GM21447 (cell line): ENCODE results near the gene CPXM1.
A peak's percentile ranks its signal among the peaks of the same experiment; 100 is the strongest.
"Not testable (repeated sequence)": the region's sequence is repeated elsewhere in the genome, so short reads cannot be mapped to it uniquely, and the experiment has no call there.

Experiments
- ATAC-seq: cut with Tn5 transposase; IDR thresholded peaks from one replicate; pipeline ENCODE4 v1.9.1; 2021; ENCODE audit not compliant: unreplicated experiment

The CPXM1 gene

GRCh38 chr20:2800521-2801285, at the start of gene CPXM1:
Gene CPXM1, minus strand, starts transcription at chr20:2800627. Its CDS starts 55 bp downstream, at chr20:2800572.
- peak; percentile 54 for ATAC-seq

- no peak for ATAC-seq
Measured at GRCh38 chr20:2849529-2849928, 49.1 kb upstream of the CPXM1 start.

GRCh38 chr20:2847802-2848201, 47.4 kb upstream of the CPXM1 start:
- no peak for ATAC-seq

GRCh38 chr20:2846698-2847097, 46.3 kb upstream of the CPXM1 start:
- ATAC-seq, result no peak

DNA sequence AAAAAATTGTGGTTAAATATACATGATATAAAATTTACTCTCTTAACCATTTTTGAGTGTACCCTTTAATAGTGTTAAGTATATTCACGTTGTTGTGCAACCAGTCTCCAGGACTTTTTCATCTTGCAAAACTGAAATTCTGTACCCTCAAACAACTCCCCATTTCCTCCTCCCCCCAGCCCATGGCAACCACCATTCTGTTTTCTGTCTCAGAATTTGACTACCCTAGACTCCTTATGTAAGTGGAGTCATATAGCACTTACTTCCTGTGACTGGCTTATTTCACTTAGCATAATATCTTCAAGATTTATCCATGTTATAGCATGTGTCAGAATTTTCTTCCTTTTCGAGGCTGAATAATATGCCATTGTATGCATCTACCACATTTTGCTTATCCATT, 45.2 kb upstream of the CPXM1 start:
- no peak for ATAC-seq

DNA sequence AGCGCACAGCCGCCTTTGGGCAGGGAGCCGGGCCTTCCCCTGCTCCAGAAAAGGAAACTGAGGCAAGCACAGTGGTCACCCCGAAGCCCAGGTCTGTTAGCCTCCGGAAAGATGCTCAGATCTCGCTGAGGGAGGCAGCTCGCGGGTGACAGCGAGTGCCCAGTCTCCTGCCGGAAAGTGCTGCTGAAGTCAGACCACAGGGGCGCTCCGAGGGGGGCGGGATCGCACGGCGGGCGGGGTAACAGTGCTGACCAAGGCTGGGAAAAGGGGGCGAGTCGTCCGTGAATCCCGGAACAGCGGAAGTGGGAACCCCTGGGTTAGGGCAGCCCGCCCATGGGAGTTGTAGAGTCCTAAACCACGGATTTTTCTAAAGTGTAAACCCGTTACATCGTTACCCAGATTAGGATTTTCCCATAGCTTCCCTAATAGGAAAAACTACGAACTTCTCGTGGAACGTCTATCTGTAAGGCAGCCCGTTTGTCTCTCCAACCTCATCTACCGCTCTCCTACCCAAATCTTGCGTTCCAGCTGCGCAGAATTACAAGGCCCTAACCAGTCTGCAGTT, 40.6 kb upstream of the CPXM1 start:
- ATAC-seq, result peak; percentile 45

DNA sequence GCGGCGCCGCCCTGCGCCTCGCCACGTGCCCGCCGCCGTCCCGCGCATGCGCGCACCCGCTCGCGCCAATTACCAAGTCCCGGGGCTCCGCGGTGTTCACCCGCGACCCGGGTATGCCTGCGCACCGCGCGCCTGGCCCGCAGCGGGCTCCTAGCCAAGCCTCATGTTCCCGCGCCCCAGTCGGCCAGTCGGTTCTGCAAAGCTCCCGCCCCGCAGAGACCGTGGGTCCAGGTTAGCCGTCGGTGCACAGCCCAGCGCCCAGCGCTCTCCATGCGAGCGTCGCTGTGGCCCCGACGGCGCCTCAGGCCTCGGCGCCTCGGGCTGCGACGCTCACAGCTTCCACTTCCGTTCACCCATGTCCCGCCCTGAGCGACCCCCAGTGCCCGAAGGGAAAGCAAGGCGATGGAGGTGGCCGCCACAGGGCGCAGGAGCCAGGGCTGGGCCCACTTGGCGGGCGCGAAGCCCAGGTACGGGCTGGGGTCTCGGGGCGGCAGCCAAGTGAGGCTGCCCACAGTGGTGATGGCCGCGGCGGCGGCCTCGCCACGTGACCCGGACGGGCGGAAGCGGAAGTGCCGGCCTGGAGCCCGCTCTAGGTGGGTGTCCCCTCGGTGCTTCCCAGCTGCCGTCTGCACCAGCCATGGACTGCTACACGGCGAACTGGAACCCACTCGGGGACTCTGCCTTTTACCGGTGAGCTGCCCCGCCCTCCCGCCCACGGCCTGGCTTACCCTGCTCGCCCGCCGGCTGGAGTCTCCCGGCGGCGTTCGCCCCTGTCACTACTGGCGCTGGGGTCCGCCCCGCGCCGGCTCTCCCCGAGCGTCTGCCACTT, 39.9 kb upstream of the CPXM1 start, which contains the start of the genes PCED1A and VPS16:
Gene PCED1A (minus strand): TSS at position 518 of the 829 bp plus-strand sequence. CDS start 743 bp downstream, outside the sequence.
Gene VPS16 (plus strand): TSS at position 608 of the 829 bp plus-strand sequence. CDS start 30 bp downstream, at position 638.
- ATAC-seq, result peak; percentile 93

- ATAC-seq, result no peak
Measured at GRCh38 chr20:2839732-2840137, 39.3 kb upstream of the CPXM1 start.

GRCh38 chr20:2838847-2839671, 38.6 kb upstream of the CPXM1 start:
- ATAC-seq, result no peak

GRCh38 chr20:2838170-2838797, 37.9 kb upstream of the CPXM1 start:
- no peak for ATAC-seq

DNA sequence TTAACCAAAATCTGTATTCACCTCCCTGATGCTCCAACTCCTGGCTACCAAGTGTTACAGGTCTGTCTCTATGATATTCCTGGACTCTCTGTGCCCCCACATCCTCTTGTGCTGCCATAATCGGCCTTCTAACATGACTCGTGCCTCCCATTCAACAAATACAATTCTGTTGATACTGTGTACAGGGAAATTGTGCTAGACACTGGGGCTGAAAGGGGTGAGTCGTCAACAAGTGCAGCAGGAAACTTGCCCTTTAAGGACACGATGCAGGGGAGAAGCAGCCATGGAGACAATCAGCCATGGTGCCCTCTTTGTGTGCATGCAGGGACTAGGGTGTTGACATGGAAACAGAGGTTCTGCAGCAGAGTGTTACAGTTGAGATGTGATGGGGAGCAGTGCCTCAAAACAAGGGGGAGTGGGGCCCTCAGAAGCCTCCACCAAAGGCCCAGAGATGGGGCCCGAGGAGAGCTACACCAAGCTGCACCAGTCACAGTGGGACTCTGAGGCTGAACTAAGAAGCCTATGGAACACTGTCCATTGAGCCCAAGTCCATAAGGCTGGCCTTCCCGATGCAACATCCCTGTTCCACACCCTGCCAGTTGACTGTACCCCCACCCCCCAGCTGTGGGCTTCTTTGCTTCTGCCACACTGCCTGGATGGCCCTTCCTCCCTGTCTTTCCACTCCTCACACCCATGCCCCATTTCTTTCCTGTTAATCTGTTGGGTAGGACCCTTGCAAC, 37.0 kb upstream of the CPXM1 start:
- ATAC-seq, result no peak

DNA sequence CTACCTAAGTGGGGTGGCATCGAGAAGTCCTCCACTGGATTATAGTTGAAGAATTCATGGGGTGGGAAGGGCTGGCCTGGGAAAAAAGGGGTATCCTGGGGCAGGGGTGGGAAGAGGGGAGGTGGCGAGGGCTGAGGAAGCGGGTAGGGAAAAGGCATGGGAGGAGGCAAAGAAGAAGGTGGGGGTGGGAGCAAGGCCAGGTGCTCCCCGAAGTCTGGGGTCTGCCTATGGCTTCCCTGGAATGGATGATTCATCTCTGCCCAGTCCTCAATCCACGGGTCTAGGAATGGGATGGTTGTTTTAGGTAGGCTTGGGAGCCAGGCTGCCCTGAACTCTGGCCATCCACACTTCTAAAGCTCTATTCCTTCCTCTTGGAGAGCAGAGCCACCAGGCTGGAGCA, 35.6 kb upstream of the CPXM1 start:
- ATAC-seq, result no peak

DNA sequence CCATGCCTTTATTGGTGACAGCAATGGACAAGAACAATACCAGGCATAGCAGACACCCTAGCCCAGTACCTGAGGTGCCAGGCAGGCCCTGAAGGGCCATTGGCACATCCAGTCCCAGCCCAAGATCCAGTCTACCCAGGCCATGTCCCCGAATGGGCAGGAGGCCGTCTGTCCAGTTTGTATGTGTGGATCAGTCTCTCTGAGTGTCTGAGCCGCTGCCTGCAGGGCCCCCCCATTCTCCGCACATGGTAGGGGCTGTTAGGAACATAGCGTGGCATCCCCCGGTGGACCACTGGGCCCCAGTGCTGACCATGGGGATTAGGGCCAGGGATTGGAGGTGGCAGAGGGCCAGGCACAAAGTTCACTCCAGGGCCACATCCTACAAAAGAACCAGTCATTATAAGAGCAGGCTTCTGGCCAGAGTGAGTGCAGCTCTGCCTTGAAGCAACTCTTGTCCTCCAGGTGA, 34.9 kb upstream of the CPXM1 start:
- ATAC-seq, result no peak

- no peak for ATAC-seq
Measured at GRCh38 chr20:2834401-2835110, 34.1 kb upstream of the CPXM1 start.

GRCh38 chr20:2833761-2834160, 33.3 kb upstream of the CPXM1 start:
- ATAC-seq, result no peak

- not testable (repeated sequence) for ATAC-seq
Measured at GRCh38 chr20:2831206-2831605, 30.8 kb upstream of the CPXM1 start.

DNA sequence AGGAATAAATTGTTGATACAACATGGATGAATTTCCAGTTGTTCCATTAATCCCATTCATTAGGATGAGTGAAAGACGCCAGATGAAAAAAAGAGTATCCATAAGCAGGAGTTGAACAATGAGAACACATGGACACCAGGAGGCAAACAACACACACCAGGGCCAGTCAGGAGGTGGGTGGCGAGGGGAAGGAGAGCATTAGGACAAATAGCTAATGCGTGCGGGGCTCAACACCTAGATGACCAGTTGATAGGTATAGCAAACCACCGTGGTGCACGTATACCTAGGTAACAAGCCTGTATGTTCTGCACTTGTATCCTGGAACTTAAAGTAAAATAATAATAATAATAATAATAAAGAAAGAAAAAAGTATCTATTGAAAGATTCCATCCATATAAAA, 28.9 kb upstream of the CPXM1 start:
- no peak for ATAC-seq

- ATAC-seq, result no peak
Measured at GRCh38 chr20:2826655-2827054, 26.2 kb upstream of the CPXM1 start.

DNA sequence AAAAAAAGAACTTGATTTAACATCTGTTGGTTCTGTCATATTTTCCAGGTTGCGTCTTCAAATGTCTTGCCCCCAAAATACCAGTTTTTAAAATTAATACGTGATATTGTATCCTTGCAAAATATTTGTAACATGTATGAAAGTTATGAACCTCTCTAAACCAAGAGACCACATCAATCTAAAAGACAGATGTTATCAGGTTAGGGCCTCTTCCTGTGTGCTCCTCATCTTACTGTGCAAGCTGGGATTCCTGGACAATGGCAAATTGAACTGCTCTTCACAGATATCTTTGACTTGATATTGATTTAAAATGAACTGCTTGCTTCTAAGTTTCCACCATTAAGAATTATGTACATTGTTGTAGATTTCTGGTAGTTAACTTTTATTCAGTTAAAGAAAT, 25.3 kb upstream of the CPXM1 start:
- ATAC-seq, result no peak
